Osteoblast (primary cell): ENCODE measurements around the gene KPNA6. TPM values are rescaled to one million over a fixed set of nuclear protein-coding genes. Genes with fewer than 3 reads are reported as not detected.

ENCODE experiments used
- DNase-seq: peaks from one replicate; pipeline ENCODE4 v3.0.0; 2011; ENCODE audit warnings: low spot score, mixed read lengths; ENCODE audit not compliant: insufficient read length; ENCODE audit errors: missing footprints
- H2AFZ ChIP-seq: 2 replicates; pipeline ENCODE4 v1.6.0; 2011; ENCODE audit warnings: mild to moderate bottlenecking, low read length
- H3K27ac ChIP-seq: 2 replicates; pipeline ENCODE4 v1.5.1; 2011; ENCODE audit warnings: mild to moderate bottlenecking, low read depth, low read length, moderate library complexity
- H3K27me3 ChIP-seq: 2 replicates; pipeline ENCODE4 v1.6.0; 2012; ENCODE audit warnings: mild to moderate bottlenecking, control low read depth, inconsistent platforms, low read length, moderate library complexity; ENCODE audit not compliant: insufficient read depth
- H3K36me3 ChIP-seq: 2 replicates; pipeline ENCODE4 v1.5.1; 2011; ENCODE audit warnings: mild to moderate bottlenecking, low read length, control low read depth, moderate library complexity; ENCODE audit not compliant: insufficient read depth
- H3K4me1 ChIP-seq: 2 replicates; pipeline ENCODE4 v1.5.1; 2011; ENCODE audit warnings: mild to moderate bottlenecking, low read length, control low read depth, moderate library complexity; ENCODE audit not compliant: insufficient read depth
- H3K4me2 ChIP-seq: 2 replicates; pipeline ENCODE4 v1.6.0; 2011; ENCODE audit warnings: mild to moderate bottlenecking, low read length; ENCODE audit not compliant: insufficient read depth
- H3K4me3 ChIP-seq: fragments of 200-600 bp; sonication (generic); 3 replicates; pipeline ENCODE4 v1.5.1; 2012; ENCODE audit warnings: mild to moderate bottlenecking, low read length, inconsistent platforms; ENCODE audit not compliant: insufficient read depth
- H3K79me2 ChIP-seq: 2 replicates; pipeline ENCODE4 v1.6.0; 2012; ENCODE audit warnings: mild to moderate bottlenecking, low read length, control low read depth, inconsistent platforms; ENCODE audit not compliant: insufficient read depth
- H3K9me3 ChIP-seq: 2 replicates; pipeline ENCODE4 v1.5.1; 2011; ENCODE audit warnings: low read depth, low read length, control low read depth
- H4K20me1 ChIP-seq: 2 replicates; pipeline ENCODE4 v1.6.0; 2012; ENCODE audit warnings: mild to moderate bottlenecking, low read length, control low read depth; ENCODE audit not compliant: insufficient read depth
- CTCF ChIP-seq: IDR thresholded peaks from 2 replicates; pipeline ENCODE4 v1.5.1; 2011; ENCODE audit warnings: mild to moderate bottlenecking, low read depth, low read length, moderate library complexity; ENCODE audit errors: extremely low read depth
- total RNA-seq: library from RNA; depleted of rRNA; stranded (reverse); fragments of >200 nt; gene quantifications from 2 replicates; pipeline ENCODE4 v1.2.3, GENCODE V29; 2012

The KPNA6 gene
- total RNA-seq, 1 donor = 65.5 TPM

DNA sequence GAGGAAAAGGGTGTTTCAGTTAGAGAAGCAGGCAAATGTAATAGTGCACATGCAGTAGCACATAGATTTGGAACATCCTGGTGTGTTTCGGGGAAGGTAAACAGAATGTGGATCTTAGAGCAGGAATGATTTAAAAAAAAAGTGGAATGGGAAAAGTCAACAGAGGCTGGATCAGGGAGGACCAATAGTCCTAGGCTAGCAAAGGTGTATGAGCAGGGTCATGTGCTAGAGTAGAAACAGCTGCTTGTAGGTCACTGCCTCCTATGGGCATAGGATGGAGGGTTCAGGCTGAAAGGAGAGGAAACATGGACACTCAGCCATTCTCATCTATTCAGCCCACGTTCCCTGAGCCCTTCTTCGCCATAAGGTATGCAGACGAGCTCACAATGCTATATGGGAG lies 3.7 kb upstream of the KPNA6 start:
- H3K27ac ChIP-seq = no peak overlapping the region
- no peak overlapping the region for H3K4me3 ChIP-seq
- peaks cover 12% of the 10 kb centered on the region for H3K4me1 ChIP-seq
- peaks cover 8% of the 10 kb centered on the region for H4K20me1 ChIP-seq
- H3K27me3 ChIP-seq = no peaks in the 10 kb centered on the region
- no peak for TF ChIP-seq CTCF
- H2AFZ ChIP-seq = no peak overlapping the region
- H3K79me2 ChIP-seq = peaks cover 12% of the 10 kb centered on the region
- no peaks in the 10 kb centered on the region for H3K9me3 ChIP-seq
- H3K36me3 ChIP-seq = peaks cover 13% of the 10 kb centered on the region
- no peak overlapping the region for H3K4me2 ChIP-seq
- DNase-seq = no peak

DNA sequence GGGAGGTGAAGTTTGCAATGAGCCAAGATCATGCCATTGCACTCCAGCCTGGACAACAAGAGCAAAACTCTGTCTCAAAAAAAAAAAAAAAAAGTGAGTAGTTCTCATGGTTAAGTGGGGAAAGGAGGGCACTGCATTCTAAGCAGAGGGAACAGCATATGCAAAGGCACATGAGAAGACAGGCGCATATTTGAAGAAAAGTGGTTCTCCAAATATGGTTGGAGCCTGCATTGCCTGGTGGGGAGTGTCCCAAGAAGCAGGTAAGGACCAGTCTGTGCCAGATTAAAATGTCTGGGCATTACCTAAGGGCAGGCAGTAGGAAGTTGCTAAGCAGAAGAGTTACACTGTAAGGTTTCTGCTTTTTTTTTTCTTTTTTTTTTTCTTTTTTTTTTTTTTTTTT lies 2.5 kb upstream of the KPNA6 start:
- Histone ChIP-seq H3K4me1 (peaks cover 15% of the 10 kb centered on the region), H3K9me3 (no peaks in the 10 kb centered on the region), H3K79me2 (peaks cover 24% of the 10 kb centered on the region), H4K20me1 (peaks cover 16% of the 10 kb centered on the region), H3K4me3 (no peak overlapping the region), H2AFZ (no peak overlapping the region), H3K27ac (no peak overlapping the region), H3K4me2 (no peak overlapping the region), H3K36me3 (peaks cover 12% of the 10 kb centered on the region), H3K27me3 (no peaks in the 10 kb centered on the region)
- DNase-seq = no peak
- TF ChIP-seq CTCF = no peak

GRCh38 chr1:32106663-32107275 lies 1.1 kb upstream of the KPNA6 start:
- Histone ChIP-seq H3K4me1 (peaks cover 4% of the 10 kb centered on the region), H3K36me3 (peaks cover 10% of the 10 kb centered on the region), H3K79me2 (peaks cover 39% of the 10 kb centered on the region), H3K9me3 (no peaks in the 10 kb centered on the region), H4K20me1 (peaks cover 25% of the 10 kb centered on the region), H2AFZ (no peak overlapping the region), H3K27me3 (no peaks in the 10 kb centered on the region), H3K4me3 (no peak overlapping the region), H3K27ac (no peak overlapping the region), H3K4me2 (peak overlapping the region; percentile 77)
- no peak for DNase-seq
- TF ChIP-seq CTCF = no peak

DNA sequence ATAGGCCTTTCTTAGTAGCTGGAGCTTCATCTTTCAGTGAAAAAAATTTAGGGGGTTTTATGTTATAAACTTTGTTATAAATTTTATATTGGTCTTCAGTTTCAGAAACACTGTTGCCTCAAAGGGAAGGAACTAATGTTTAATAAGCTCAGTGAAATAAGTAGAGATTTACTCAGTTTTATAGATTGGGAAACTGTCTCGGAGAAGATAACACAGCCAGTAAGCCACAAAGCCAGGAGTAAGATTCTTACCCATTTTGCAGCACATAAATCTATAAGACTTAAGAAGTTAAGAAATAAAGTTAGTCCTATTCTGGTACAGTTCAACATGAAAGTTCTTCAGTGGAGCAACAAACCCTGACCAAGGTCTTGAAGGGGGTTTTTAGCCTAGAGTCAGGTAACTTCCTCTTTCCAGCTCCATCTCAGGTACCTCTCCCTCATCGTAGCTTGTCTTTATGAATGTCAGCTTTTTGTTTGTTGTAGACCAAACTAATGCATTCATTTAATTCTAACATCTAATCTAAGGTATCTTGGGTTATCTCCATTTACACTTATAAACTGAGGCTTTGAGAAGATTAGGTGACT lies 3.3 kb downstream of the KPNA6 start:
- Histone ChIP-seq H3K27ac (no peak overlapping the region), H3K36me3 (no peaks in the 10 kb centered on the region), H2AFZ (no peak overlapping the region), H3K4me1 (peaks cover 12% of the 10 kb centered on the region), H3K9me3 (no peaks in the 10 kb centered on the region), H3K27me3 (no peaks in the 10 kb centered on the region), H3K79me2 (peaks cover 79% of the 10 kb centered on the region), H3K4me2 (no peak overlapping the region), H3K4me3 (no peak overlapping the region), H4K20me1 (peaks cover 36% of the 10 kb centered on the region)
- no peak for DNase-seq
- no peak for TF ChIP-seq CTCF
